GM12878 (cell line): ENCODE results near the gene GSG1L. TPM values are rescaled to one million over a fixed set of nuclear protein-coding genes. Genes with fewer than 3 reads are reported as not detected.

Experiments used
- ATAC-seq: fragments of 200-7000 bp; cut with Tn5 transposase; 3 replicates; pipeline ENCODE4 v1.9.1; 2020; ENCODE audit warnings: mild to moderate bottlenecking, moderate library complexity
- BruUV-seq: library from RNA; stranded (reverse); fragments of 400-500 nt; replicated peaks from 2 replicates; lab custom pipeline; 2021; lab: Mats Ljungman, UMichigan
- CTCF ChIA-PET: fragments of 300-600 bp; sonication (Branson Sonifier 250); formaldehyde crosslinking; extraction: SDS; loops from one replicate; lab custom pipeline; 2021; ENCODE audit warnings: inconsistent platforms; lab: Yijun Ruan, JAX
- POLR2A ChIA-PET: fragments of 350-600 bp; formaldehyde crosslinking; extraction: SDS; loops from one replicate; lab custom pipeline; 2021; ENCODE audit warnings: inconsistent platforms; lab: Charles Lee
- RAD21 ChIA-PET: fragments of 300-600 bp; sonication (Branson Sonifier 250); formaldehyde crosslinking; loops from one replicate; lab custom pipeline; 2023; ENCODE audit warnings: antibody characterized with exemption; ENCODE audit not compliant: unreplicated experiment; lab: Charles Lee
- SMC1A ChIA-PET: fragments of 300-600 bp; sonication (Branson Sonifier 250); formaldehyde crosslinking; loops from one replicate; lab custom pipeline; 2023; ENCODE audit not compliant: unreplicated experiment, uncharacterized antibody; lab: Charles Lee
- DNase-seq: peaks from one replicate; pipeline ENCODE4 v3.0.0-alpha.2; 2011; ENCODE audit warnings: low read depth, low spot score
- FAIRE-seq: peaks from 3 replicates; lab custom pipeline; 2011; peaks lifted over from hg19 to GRCh38; lab: Jason Lieb, UNC
- H2AFZ ChIP-seq: 2 replicates; pipeline ENCODE4 v1.6.0; 2011; ENCODE audit warnings: low read depth, low read length, control low read depth; ENCODE audit not compliant: control insufficient read depth
- H3K27ac ChIP-seq: 2 replicates; pipeline ENCODE4 v1.5.1; 2011; ENCODE audit warnings: control low read depth; ENCODE audit not compliant: control insufficient read depth, insufficient read depth
- H3K27me3 ChIP-seq, 2 experiments: replicated peaks in 1 of 2; 2 replicates each; pipeline versions ENCODE4 v1.6.0 to v1.6.1; 2011; ENCODE audit warnings: low read length in 1 of 2; ENCODE audit not compliant: control insufficient read depth in 2 of 2, insufficient read depth in 2 of 2
- H3K36me3 ChIP-seq, 2 experiments: 2 replicates each; pipeline ENCODE4 v1.5.1; 2011; ENCODE audit warnings: low read length in 1 of 2; ENCODE audit not compliant: control insufficient read depth in 2 of 2, insufficient read depth in 2 of 2
- H3K4me1 ChIP-seq: 2 replicates; pipeline ENCODE4 v1.6.1; 2011; ENCODE audit warnings: mild to moderate bottlenecking, low read length, moderate library complexity, mixed read lengths; ENCODE audit not compliant: control insufficient read depth, insufficient read depth
- H3K4me2 ChIP-seq: 2 replicates; pipeline ENCODE4 v1.6.0; 2011; ENCODE audit warnings: control low read depth; ENCODE audit not compliant: control insufficient read depth, insufficient read depth
- H3K4me3 ChIP-seq: fragments of 200-600 bp; sonication (generic); 2 replicates; pipeline ENCODE4 v1.5.1; 2016
- H3K79me2 ChIP-seq: 2 replicates; pipeline ENCODE4 v1.6.0; 2011; ENCODE audit warnings: low read length; ENCODE audit not compliant: control insufficient read depth, insufficient read depth
- H3K9ac ChIP-seq: 2 replicates; pipeline ENCODE4 v1.8.0; 2011; ENCODE audit warnings: low read length, control low read depth, mixed read lengths; ENCODE audit not compliant: control insufficient read depth, insufficient read depth
- H3K9me3 ChIP-seq: replicated peaks from 3 replicates; pipeline ENCODE4 v1.5.1; 2011; ENCODE audit warnings: mild to moderate bottlenecking, low read length; ENCODE audit not compliant: control insufficient read depth, insufficient read depth
- H4K20me1 ChIP-seq: 2 replicates; pipeline ENCODE4 v1.6.0; 2011; ENCODE audit not compliant: control insufficient read depth, insufficient read depth
- EP300 ChIP-seq, 2 experiments: fragments of 150-350 bp in 1 of 2; IDR thresholded peaks; 2 replicates each; pipeline ENCODE4 v1.6.1; 2011 to 2012; ENCODE audit warnings: low read depth in 2 of 2, low read length in 2 of 2, borderline replicate concordance in 1 of 2, improper control_type of control experiment in 1 of 2, inconsistent platforms in 1 of 2; ENCODE audit not compliant: control insufficient read depth in 1 of 2
- GABPA ChIP-seq: IDR thresholded peaks from 2 replicates; pipeline ENCODE4 v1.6.1; 2014; ENCODE audit warnings: antibody characterized with exemption, low read depth, mild to moderate bottlenecking, inconsistent platforms
- IKZF2 ChIP-seq, 2 experiments: fragments of 450-650 bp; IDR thresholded peaks; 2 replicates each; pipeline ENCODE4 v1.6.1; 2017; ENCODE audit warnings: mild to moderate bottlenecking in 2 of 2, moderate library complexity in 2 of 2
- IRF4 ChIP-seq: IDR thresholded peaks from 2 replicates; pipeline ENCODE4 v1.6.1; 2011; ENCODE audit warnings: low read depth, low read length
- NR2F1 ChIP-seq: fragments of 450-650 bp; conservative IDR thresholded peaks from 2 replicates; pipeline ENCODE4 v1.6.1; 2017; ENCODE audit warnings: mild to moderate bottlenecking
- POLR2AphosphoS2 ChIP-seq: IDR thresholded peaks from 2 replicates; pipeline ENCODE4 v1.6.1; 2011; ENCODE audit warnings: low read depth, mild to moderate bottlenecking, low read length, improper control_type of control experiment, moderate library complexity
- ZNF207 ChIP-seq: fragments of 450-650 bp; IDR thresholded peaks from 2 replicates; pipeline ENCODE4 v1.6.1; 2014; ENCODE audit warnings: antibody characterized with exemption, mild to moderate bottlenecking, borderline replicate concordance
- ZNF274 ChIP-seq: IDR thresholded peaks from one replicate; pipeline ENCODE4 v1.8.0; 2011; ENCODE audit not compliant: insufficient read length, insufficient read depth
- WGBS: methylation state at CpG from one replicate; pipeline ENCODE4 v1.1.6; 2016; ENCODE audit warnings: low lambda C conversion rate; ENCODE audit not compliant: insufficient replicate concordance, insufficient coverage; ENCODE audit errors: missing lambda C conversion rate; 5-methylcytosine and 5-hydroxymethylcytosine counted together
- in situ Hi-C: fragments of 300-500 bp; cut with MboI; formaldehyde crosslinking; loops from 9 replicates; pipeline ENCODE4 v1.14.3; 2018; ENCODE audit warnings: mixed read lengths
- intact Hi-C: fragments of 100-400 bp; cut with micrococcal nuclease; formaldehyde crosslinking; loops from one replicate; pipeline ENCODE4 v1.14.2; 2022; ENCODE audit not compliant: unreplicated experiment
- polyA plus RNA-seq, 11 experiments: library from polyadenylated mRNA; depleted of rRNA in 4 of 11; unstranded in 6 of 11; stranded (reverse) in 5 of 11; fragments of >200 nt; fragmentation: Nextera tagmentation in 4 of 11; fragmentation: Illumina TruSeq in 1 of 11; extraction: Ambion mirVana in 4 of 11; extraction: Trizol in 1 of 11; gene quantifications; 1 replicate in 1 of 11; 2 replicates in 10 of 11; pipeline versions ENCODE4 v1.2.1 to v1.2.3, GENCODE V29; 2011 to 2016; ENCODE audit warnings: inconsistent platforms in 2 of 11, missing spikeins in 2 of 11, low read depth in 1 of 11
- total RNA-seq, 4 experiments: library from RNA; depleted of rRNA in 3 of 4; stranded (reverse); fragments of >200 nt in 3 of 4; fragmentation: Illumina TruSeq in 1 of 4; extraction: Trizol in 1 of 4; gene quantifications; 2 replicates each; pipeline versions ENCODE4 v1.2.1 to v1.2.3, GENCODE V29; 2013 to 2021
- TF ChIP-seq, protein P1 (sequence below): fragments of 450-650 bp; IDR thresholded peaks from 2 replicates; pipeline ENCODE4 v1.6.1; 2017; ENCODE audit warnings: mild to moderate bottlenecking
- TF ChIP-seq, protein P2 (sequence below): IDR thresholded peaks from 2 replicates; pipeline ENCODE4 v1.6.1; 2012; ENCODE audit warnings: low read depth, low read length, improper control_type of control experiment
- TF ChIP-seq, protein P3 (sequence below): fragments of 450-650 bp; IDR thresholded peaks from 2 replicates; pipeline ENCODE4 v1.6.1; 2017; ENCODE audit warnings: mild to moderate bottlenecking, low read depth, inconsistent platforms; ENCODE audit not compliant: poor library complexity, severe bottlenecking

GSG1L gene
- total and polyA plus RNA-seq, 10 of the 15 experiments (the other 5 are each of a cell fraction or from before 2014, with no cell fraction given) = not detected

DNA sequence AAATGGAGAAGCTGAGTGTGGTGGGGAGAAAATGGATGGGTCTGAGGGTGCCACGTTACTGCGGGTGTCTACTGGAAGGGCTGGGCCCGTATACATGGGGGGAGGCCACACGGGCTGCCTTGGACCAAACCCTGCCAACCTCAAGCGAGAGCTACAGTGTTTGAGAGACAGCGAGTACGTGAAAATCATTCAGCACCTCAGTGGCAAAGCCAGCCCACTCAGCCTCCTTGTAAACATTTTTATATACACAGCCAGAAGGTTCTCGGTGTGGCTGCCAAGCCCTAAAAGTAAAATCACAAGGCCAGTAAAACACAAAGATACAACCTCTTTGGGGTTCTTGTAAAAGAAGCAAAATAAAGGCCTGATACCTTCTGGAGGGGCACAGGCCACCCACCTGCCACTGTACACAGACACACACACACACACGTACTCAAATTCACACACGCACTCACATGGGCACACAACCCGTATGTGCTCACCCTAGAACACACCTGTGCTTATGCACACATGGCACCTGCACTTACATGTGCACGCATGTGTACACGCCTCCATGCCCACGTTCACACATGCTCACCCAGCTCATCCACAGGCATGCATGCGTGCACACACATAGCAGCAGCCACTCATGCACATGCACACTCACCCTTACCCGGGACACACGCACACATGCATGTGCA is 102.8 kb downstream of the GSG1L start:
- intact Hi-C loops = no loop called here
- WGBS = 45% methylated on average over 17 of the region's 17 CpGs
- TF ChIP-seq, protein P1, sequence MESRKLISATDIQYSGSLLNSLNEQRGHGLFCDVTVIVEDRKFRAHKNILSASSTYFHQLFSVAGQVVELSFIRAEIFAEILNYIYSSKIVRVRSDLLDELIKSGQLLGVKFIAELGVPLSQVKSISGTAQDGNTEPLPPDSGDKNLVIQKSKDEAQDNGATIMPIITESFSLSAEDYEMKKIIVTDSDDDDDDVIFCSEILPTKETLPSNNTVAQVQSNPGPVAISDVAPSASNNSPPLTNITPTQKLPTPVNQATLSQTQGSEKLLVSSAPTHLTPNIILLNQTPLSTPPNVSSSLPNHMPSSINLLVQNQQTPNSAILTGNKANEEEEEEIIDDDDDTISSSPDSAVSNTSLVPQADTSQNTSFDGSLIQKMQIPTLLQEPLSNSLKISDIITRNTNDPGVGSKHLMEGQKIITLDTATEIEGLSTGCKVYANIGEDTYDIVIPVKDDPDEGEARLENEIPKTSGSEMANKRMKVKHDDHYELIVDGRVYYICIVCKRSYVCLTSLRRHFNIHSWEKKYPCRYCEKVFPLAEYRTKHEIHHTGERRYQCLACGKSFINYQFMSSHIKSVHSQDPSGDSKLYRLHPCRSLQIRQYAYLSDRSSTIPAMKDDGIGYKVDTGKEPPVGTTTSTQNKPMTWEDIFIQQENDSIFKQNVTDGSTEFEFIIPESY = no peak
- no peak for TF ChIP-seq ZNF274
- TF ChIP-seq, protein P2, sequence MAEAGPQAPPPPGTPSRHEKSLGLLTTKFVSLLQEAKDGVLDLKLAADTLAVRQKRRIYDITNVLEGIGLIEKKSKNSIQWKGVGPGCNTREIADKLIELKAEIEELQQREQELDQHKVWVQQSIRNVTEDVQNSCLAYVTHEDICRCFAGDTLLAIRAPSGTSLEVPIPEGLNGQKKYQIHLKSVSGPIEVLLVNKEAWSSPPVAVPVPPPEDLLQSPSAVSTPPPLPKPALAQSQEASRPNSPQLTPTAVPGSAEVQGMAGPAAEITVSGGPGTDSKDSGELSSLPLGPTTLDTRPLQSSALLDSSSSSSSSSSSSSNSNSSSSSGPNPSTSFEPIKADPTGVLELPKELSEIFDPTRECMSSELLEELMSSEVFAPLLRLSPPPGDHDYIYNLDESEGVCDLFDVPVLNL = no peak
- TF ChIP-seq, protein P3, sequence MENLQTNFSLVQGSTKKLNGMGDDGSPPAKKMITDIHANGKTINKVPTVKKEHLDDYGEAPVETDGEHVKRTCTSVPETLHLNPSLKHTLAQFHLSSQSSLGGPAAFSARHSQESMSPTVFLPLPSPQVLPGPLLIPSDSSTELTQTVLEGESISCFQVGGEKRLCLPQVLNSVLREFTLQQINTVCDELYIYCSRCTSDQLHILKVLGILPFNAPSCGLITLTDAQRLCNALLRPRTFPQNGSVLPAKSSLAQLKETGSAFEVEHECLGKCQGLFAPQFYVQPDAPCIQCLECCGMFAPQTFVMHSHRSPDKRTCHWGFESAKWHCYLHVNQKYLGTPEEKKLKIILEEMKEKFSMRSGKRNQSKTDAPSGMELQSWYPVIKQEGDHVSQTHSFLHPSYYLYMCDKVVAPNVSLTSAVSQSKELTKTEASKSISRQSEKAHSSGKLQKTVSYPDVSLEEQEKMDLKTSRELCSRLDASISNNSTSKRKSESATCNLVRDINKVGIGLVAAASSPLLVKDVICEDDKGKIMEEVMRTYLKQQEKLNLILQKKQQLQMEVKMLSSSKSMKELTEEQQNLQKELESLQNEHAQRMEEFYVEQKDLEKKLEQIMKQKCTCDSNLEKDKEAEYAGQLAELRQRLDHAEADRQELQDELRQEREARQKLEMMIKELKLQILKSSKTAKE = no peak
- TF ChIP-seq GABPA = no peak
- no peak for TF ChIP-seq IRF4
- TF ChIP-seq NR2F1 = no peak
- no peak for TF ChIP-seq IKZF2 (IDR thresholded peaks at IDR 0.05)
- no peak for TF ChIP-seq EP300 (IDR thresholded peaks at IDR 0.05; ENCODE audit: borderline replicate concordance in 1 of 2, control insufficient read depth in 1 of 2, low read depth in 2 of 2, low read length in 2 of 2)
- no peak for TF ChIP-seq POLR2AphosphoS2
- no peak for TF ChIP-seq ZNF207
- H3K27ac ChIP-seq = no peak overlapping the region
- in situ Hi-C loops = no loop called here
- FAIRE-seq = no peak
- ChIA-PET CTCF (no interaction called here), SMC1A (no interaction called here), POLR2A (no interaction called here), RAD21 (no interaction called here)
- no peaks in the 10 kb centered on the region; the same call in 2 of the 3 replicates for H3K9me3 ChIP-seq
- H3K27me3 ChIP-seq = no peaks in the 10 kb centered on the region
- H2AFZ ChIP-seq = no peak overlapping the region
- H3K79me2 ChIP-seq = no peaks in the 10 kb centered on the region
- H3K36me3 ChIP-seq = no peaks in the 10 kb centered on the region
- no peak overlapping the region for H3K4me3 ChIP-seq
- no peak overlapping the region for H3K4me2 ChIP-seq
- DNase-seq = no peak
- no peak overlapping the region for H3K9ac ChIP-seq
- H3K4me1 ChIP-seq = no peaks in the 10 kb centered on the region
- no peaks in the 10 kb centered on the region for H4K20me1 ChIP-seq
- BruUV-seq = no TSS peak
- no peak for ATAC-seq
